Erythroblast (primary cell): ENCODE data around the gene EHBP1L1.

Experiments used
- GATA1 ChIP-seq: IDR thresholded peaks from 2 replicates; pipeline ENCODE4 v1.6.1; 2011; ENCODE audit warnings: low read depth, mild to moderate bottlenecking, control low read depth, low read length, moderate library complexity
- POLR2A ChIP-seq: IDR thresholded peaks from 2 replicates; pipeline ENCODE4 v1.6.1; 2011; ENCODE audit warnings: mild to moderate bottlenecking, low read length

DNA sequence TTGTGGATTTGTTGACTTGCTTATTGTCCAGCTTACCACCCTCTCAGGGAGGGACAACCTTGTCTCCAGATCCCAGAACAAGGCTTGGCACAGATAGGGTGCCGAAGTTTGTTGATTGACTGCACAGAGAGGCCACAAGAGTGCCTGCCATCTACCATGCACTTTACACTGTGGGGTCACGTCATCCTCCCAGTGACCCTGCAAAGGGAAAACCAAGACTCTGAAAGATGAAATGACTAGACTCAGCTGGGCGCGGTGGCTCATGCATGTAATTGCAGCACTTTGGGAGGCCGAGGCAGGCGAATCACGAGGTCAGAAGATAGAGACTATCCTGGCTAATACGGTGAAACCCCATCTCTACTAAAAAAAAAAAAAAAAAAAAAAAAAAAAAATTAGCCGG is 13.1 kb upstream of the EHBP1L1 start:
- TF ChIP-seq POLR2A (no peak), GATA1 (no peak)
